Activated CD4-positive, alpha-beta memory T cell treated with anti-CD3 and anti-CD28 coated beads, Interleukin-2, amount 10 ng/mL, durations not matched to agents 7 days and 5 days (primary cell): ENCODE measurements around the gene GNS. TPM values are rescaled to one million over a fixed set of nuclear protein-coding genes. Genes with fewer than 3 reads are reported as not detected.
A peak's percentile ranks its signal among the peaks of the same experiment; 100 is the strongest.
"Not testable (repeated sequence)": the region's sequence is repeated elsewhere in the genome, so short reads cannot be mapped to it uniquely, and the experiment has no call there.

ENCODE experiments used
- CTCF ChIA-PET: fragments of 350-600 bp; sonication (Branson Sonifier 250); formaldehyde crosslinking; loops from one replicate; lab custom pipeline; 2021; ENCODE audit warnings: antibody characterized with exemption, inconsistent platforms; lab: Charles Lee
- POLR2A ChIA-PET: fragments of 350-600 bp; sonication (Branson Sonifier 250); formaldehyde crosslinking; loops from one replicate; lab custom pipeline; 2021; ENCODE audit warnings: antibody characterized with exemption; lab: Charles Lee
- DNase-seq: peaks from one replicate; pipeline ENCODE4 v3.0.0-alpha.2; 2020
- H3K27ac Mint-ChIP-seq: one replicate; pipeline ENCODE4 v1.8.0; 2021; ENCODE audit warnings: mild to moderate bottlenecking, mixed read lengths
- H3K27me3 Mint-ChIP-seq: one replicate; pipeline ENCODE4 v1.8.0; 2021; ENCODE audit warnings: mixed read lengths
- H3K36me3 Mint-ChIP-seq: one replicate; pipeline ENCODE4 v1.8.0; 2021; ENCODE audit warnings: low read depth, mixed read lengths
- H3K4me1 Mint-ChIP-seq: one replicate; pipeline ENCODE4 v1.8.0; 2021; ENCODE audit warnings: mixed read lengths
- H3K4me3 Mint-ChIP-seq: one replicate; pipeline ENCODE4 v1.8.0; 2021; ENCODE audit warnings: mild to moderate bottlenecking, mixed read lengths
- H3K9me3 Mint-ChIP-seq: one replicate; pipeline ENCODE4 v1.8.0; 2021; ENCODE audit warnings: mixed read lengths
- total RNA-seq, 2 experiments: library from RNA; stranded (reverse); gene quantifications; one replicate each; pipeline ENCODE4 v1.2.3, GENCODE V29; 2021

Gene GNS
- total RNA-seq, 2 experiments from 2014 or later: 39.0 to 40.1 TPM

DNA sequence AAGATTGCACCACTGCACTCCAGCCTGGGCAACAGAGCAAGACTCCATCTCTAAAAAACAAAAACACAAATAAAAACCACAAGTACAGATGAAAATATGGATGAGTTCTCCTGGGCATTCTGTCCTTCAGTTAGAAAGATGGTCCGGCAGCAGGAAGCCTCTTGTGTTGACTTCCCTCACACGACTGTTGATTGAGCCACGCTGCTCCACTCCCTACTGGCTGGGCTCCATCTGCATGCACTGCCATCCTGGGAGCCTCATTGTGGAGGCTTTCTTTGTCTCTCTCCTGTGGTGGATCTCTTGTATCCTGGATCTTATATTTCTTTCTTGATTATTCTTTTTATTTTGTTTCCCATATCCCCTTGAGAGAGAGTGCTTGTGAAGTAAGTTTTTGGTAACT is 34.4 kb upstream of the GNS start:
- POLR2A ChIA-PET: interaction anchor here (1.2 to 1.8 kb wide), 2 partner anchors 11 to 13 kb away, joined by 3 to 4 read pairs; no protein-coding TSS in a partner anchor
- Mint-ChIP-seq H3K27ac (no peak overlapping the region), H3K9me3 (no peaks in the 10 kb centered on the region), H3K36me3 (no peaks in the 10 kb centered on the region), H3K4me1 (no peaks in the 10 kb centered on the region), H3K4me3 (no peak overlapping the region), H3K27me3 (peaks cover 20% of the 10 kb centered on the region)
- CTCF ChIA-PET: interaction anchor here (1.6 to 1.7 kb wide), 2 partner anchors 9 to 13 kb away, joined by 4 to 6 read pairs; no protein-coding TSS in a partner anchor
- no peak for DNase-seq

DNA sequence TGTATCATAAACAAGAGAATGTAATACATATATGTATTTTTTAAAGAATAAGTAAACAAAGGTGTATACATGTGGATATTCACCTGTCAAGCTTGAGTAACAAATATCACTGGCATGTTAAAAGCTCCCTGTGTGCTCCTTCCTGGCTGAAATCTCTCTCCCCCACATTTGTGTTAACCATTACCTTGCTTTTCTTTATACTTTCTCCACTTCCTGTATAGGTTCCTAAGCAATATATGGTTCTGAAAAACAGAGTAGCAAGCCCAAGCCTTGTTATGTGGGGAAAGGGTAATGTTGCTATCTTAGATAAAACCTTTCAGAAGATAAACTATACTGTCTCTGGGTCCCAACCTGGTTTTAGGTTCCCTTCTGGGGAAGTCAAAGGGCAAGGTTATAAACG is 32.9 kb upstream of the GNS start:
- Mint-ChIP-seq H3K4me3 (no peak overlapping the region), H3K4me1 (no peaks in the 10 kb centered on the region), H3K36me3 (no peaks in the 10 kb centered on the region), H3K27me3 (peaks cover 19% of the 10 kb centered on the region), H3K9me3 (no peaks in the 10 kb centered on the region), H3K27ac (no peak overlapping the region)
- DNase-seq: no peak
- CTCF ChIA-PET: interaction anchor here (0.6 to 1.7 kb wide), 4 partner anchors 10 to 279 kb away, joined by 3 to 8 read pairs (median 5); no protein-coding TSS in a partner anchor
- POLR2A ChIA-PET: interaction anchor here (1.2 to 1.8 kb wide), 2 partner anchors 9 to 12 kb away, joined by 3 to 4 read pairs; no protein-coding TSS in a partner anchor

DNA sequence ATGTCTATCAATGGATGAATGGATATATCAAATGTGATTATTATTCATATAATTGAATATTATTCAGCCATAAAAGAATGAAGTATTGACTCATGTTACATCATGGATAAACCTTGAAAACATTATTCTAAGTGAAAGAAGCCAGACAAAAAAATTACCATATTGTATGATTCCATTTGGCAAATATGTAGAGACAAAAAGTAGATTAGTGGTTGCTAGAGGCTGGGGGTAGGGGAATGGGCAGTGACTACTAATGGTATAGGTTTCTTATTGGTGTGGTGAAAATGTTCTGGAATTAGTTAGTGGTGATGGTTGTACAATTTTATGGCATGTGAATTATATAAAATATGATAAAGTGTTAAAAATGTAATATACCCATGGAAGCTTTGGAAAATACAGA is 31.8 kb upstream of the GNS start:
- POLR2A ChIA-PET: no interaction called here
- no peak overlapping the region for H3K27ac Mint-ChIP-seq
- H3K27me3 Mint-ChIP-seq: peaks cover 18% of the 10 kb centered on the region
- no peaks in the 10 kb centered on the region for H3K36me3 Mint-ChIP-seq
- CTCF ChIA-PET: interaction anchor here (1.1 kb wide), 1 partner anchor 11 kb away, joined by 8 read pairs; no protein-coding TSS in a partner anchor
- no peak for DNase-seq
- H3K9me3 Mint-ChIP-seq: no peaks in the 10 kb centered on the region
- H3K4me1 Mint-ChIP-seq: no peaks in the 10 kb centered on the region
- H3K4me3 Mint-ChIP-seq: no peak overlapping the region

DNA sequence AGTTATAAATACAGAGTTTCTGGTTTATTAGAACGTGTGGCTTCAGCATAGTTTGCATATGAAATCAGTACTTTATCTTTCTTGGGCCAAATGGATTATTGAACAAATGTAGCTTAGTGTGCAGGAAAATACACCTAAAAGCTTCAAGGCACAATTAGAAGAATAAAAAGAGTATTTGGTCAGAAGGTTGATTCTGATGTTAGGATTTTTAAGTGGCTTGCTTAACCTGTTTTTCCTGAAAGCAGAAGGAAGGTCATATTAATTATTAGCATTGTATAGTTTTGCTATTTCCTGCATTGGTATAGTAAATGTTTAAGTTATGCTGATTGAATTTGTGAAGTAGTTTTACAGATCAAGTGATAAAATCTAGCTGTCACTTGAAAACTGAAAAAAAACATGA is 31.0 kb upstream of the GNS start:
- ChIA-PET CTCF (interaction anchor here (0.7 kb wide), 1 partner anchor 16 kb away, joined by 3 read pairs; no protein-coding TSS in a partner anchor), POLR2A (no interaction called here)
- Mint-ChIP-seq H3K27ac (no peak overlapping the region), H3K4me1 (no peaks in the 10 kb centered on the region), H3K9me3 (no peaks in the 10 kb centered on the region), H3K36me3 (no peaks in the 10 kb centered on the region), H3K27me3 (peaks cover 18% of the 10 kb centered on the region), H3K4me3 (no peak overlapping the region)
- DNase-seq: no peak

DNA sequence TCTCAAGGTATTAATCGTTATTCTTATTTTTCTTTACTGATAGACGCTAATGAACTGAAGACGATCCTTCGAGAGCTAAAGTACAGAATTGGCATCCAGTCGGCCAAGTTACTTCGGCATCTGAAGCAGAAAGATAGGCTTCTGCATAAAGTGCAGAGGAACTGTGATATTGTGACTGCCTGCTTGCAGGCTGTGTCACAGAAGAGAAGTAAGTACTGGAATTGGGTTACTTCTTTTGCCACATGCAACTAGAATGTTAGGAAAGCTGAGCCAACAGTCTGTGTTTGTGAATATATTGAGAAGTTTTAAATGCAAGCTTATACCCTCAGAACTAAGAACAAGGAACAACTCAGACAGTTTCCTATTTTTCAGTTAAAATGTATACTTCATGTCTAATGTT is 26.6 kb upstream of the GNS start:
- peaks cover 12% of the 10 kb centered on the region for H3K4me1 Mint-ChIP-seq
- peaks cover 43% of the 10 kb centered on the region for H3K27me3 Mint-ChIP-seq
- CTCF ChIA-PET: interaction anchor here (1.2 to 2.0 kb wide), 2 partner anchors 10 to 16 kb away, joined by 5 to 16 read pairs; no protein-coding TSS in a partner anchor
- no peaks in the 10 kb centered on the region for H3K9me3 Mint-ChIP-seq
- no peak overlapping the region for H3K27ac Mint-ChIP-seq
- H3K4me3 Mint-ChIP-seq: no peak overlapping the region
- no peak for DNase-seq
- H3K36me3 Mint-ChIP-seq: no peaks in the 10 kb centered on the region
- POLR2A ChIA-PET: interaction anchor here (1.0 kb wide), 1 partner anchor 9 kb away, joined by 3 read pairs; no protein-coding TSS in a partner anchor

DNA sequence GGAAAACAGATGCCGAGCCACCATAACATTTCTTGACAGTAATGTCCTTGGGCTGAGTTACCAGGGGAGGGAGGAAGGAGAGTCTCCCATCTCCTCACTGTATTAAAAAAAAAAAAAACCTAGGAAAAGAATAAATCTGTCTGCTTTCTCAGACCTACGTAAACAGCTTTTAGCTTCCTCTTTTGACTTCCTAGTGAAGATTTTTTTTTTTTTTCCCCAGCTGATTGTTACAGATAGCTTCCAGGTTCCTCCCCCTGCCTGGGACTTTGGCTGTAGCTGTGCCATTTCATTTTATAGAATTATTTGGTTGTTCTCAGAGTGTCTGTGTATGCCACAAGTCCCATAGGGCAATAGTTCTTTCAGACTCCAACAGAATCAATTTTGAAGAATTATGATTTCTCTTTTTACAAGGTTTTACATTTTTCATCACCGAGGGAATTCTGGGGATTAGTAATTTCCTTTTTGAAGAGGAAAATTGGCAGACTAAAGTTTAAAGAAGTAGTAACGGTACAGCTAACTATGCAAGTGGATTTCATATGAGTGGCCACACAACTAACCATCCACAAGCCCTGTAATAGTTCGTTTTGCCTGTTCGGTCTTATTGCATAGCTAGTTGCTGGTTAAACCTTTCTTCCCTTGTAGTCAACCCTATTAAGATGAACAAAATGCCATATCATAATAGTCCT is 23.1 kb upstream of the GNS start:
- Mint-ChIP-seq H3K27ac (no peak overlapping the region), H3K4me3 (no peak overlapping the region), H3K36me3 (no peaks in the 10 kb centered on the region), H3K4me1 (peaks cover 17% of the 10 kb centered on the region), H3K27me3 (peaks cover 60% of the 10 kb centered on the region), H3K9me3 (no peaks in the 10 kb centered on the region)
- CTCF ChIA-PET: interaction anchor here (1.3 to 1.8 kb wide), 3 partner anchors 14 to 233 kb away, joined by 4 to 10 read pairs (median 5); no protein-coding TSS in a partner anchor
- POLR2A ChIA-PET: interaction anchor here (0.6 to 1.4 kb wide), 2 partner anchors 11 to 273 kb away, joined by 4 read pairs; no protein-coding TSS in a partner anchor
- no peak for DNase-seq

DNA sequence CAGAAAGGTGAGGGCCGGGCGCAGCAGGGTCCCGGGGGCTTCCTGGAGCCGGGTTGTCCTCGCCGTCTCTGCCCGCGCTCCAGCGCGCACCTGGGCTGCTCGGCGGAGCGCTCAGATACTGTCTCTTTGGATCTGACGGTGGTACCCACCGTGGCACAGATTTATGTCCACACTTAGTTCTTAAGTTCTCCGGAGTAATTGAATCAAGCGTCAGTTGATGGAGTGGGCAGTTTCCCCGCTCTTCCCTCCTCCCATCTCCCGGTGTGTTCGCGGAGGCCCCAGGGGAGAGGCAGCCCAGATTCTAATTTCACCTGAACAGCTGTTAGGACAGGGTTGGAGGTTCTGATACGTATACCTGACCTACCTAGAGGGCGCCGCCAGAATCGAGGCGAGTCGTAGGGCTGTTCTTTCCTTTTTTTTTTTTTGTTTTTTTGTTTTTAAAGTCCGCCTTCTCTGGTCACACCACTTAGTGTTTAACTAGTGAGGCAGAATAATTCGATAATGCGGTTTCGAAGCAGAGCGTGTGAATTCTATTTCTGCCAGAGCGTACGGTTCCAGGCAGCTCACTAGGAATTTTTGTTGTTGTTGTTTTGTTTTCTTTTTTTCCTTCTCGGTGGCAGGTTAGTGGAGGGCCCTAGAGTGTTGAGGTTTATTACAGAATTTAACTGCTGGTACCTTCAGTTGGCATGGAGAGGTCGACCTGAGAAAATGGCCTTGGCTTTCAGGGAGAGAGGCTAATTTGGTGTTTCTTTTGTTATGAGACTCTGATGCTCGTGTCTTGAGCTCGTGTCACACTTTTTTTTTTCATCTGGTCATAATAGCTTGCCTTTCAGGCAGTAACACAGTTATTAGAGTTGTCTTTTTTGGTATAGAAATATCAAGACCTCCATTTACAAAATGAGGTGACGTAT is 22.3 kb upstream of the GNS start:
- Mint-ChIP-seq H3K9me3 (no peaks in the 10 kb centered on the region), H3K4me3 (peak overlapping the region; percentile 65), H3K27ac (no peak overlapping the region), H3K4me1 (peaks cover 17% of the 10 kb centered on the region), H3K36me3 (no peaks in the 10 kb centered on the region), H3K27me3 (peaks cover 68% of the 10 kb centered on the region)
- ChIA-PET POLR2A (interaction anchor here (0.6 to 1.2 kb wide), 3 partner anchors 27 to 272 kb away, joined by 3 to 4 read pairs (median 3); no protein-coding TSS in a partner anchor), CTCF (interaction anchor here (1.5 to 2.0 kb wide), 4 partner anchors 11 to 20 kb away, joined by 4 to 12 read pairs (median 7); no protein-coding TSS in a partner anchor)
- DNase-seq: no peak

DNA sequence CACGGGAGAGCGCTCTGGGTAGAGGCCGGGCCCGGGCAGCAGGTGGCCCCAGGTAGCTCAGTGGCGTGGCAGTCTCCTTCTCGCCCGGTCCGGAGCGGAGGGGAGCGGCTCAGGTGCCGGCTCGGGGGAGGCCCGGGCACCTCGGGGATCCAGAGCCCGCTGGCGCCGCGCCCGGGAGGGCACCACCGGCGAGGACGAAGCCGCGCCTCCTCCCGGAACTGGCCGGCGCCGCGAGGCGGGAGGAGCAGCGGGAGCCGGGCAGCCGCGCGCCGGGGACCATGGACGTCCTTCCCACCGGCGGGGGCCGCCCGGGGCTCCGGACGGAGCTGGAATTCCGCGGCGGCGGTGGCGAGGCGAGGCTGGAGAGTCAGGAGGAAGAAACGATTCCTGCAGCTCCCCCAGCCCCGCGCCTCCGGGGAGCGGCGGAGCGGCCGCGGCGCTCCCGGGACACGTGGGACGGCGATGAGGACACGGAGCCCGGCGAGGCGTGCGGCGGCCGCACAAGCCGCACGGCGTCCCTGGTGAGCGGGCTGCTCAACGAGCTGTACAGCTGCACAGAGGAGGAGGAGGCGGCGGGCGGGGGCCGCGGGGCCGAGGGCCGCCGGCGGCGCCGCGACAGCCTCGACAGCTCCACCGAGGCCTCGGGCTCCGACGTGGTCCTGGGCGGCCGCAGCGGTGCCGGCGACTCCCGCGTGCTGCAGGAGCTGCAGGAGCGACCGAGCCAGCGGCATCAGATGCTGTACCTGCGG is 21.5 kb upstream of the GNS start:
- CTCF ChIA-PET: interaction anchor here (0.5 to 2.0 kb wide), 4 partner anchors 12 to 522 kb away, joined by 4 to 12 read pairs (median 4); no protein-coding TSS in a partner anchor
- POLR2A ChIA-PET: interaction anchor here (0.8 to 1.2 kb wide), 3 partner anchors 12 to 109 kb away, joined by 3 read pairs; no protein-coding TSS in a partner anchor
- Mint-ChIP-seq H3K27ac (no peak overlapping the region), H3K4me3 (peak overlapping the region; percentile 46), H3K36me3 (peaks cover 4% of the 10 kb centered on the region), H3K9me3 (peaks cover 4% of the 10 kb centered on the region), H3K4me1 (peaks cover 17% of the 10 kb centered on the region), H3K27me3 (peaks cover 77% of the 10 kb centered on the region)
- no peak for DNase-seq

DNA sequence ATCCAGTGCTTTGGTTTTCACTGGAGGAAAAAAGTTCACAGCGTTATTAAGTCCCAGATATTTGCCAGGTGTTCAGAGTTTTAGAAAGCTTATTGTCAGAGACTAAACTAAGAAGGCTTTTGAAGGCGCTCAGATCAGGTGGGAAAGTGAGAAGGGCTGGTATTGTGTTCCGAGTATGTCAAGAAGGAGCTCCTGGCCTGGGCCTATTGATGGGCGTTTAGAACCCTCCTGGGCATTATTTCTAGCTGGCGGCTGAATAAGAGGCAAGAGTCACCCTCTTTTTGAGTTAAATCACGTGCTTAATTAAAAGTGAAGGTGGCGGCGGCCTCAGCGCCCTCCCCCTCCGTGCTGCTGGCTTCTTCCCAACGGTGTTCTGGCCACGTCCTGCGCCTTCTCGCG is 20.9 kb upstream of the GNS start:
- ChIA-PET POLR2A (interaction anchor here (0.8 to 1.2 kb wide), 2 partner anchors 13 to 26 kb away, joined by 3 read pairs; no protein-coding TSS in a partner anchor), CTCF (interaction anchor here (0.6 to 2.0 kb wide), 3 partner anchors 13 to 323 kb away, joined by 4 to 12 read pairs (median 4); no protein-coding TSS in a partner anchor)
- H3K27ac Mint-ChIP-seq: no peak overlapping the region
- no peak for DNase-seq
- H3K4me1 Mint-ChIP-seq: peaks cover 17% of the 10 kb centered on the region
- H3K27me3 Mint-ChIP-seq: peaks cover 82% of the 10 kb centered on the region
- H3K9me3 Mint-ChIP-seq: peaks cover 10% of the 10 kb centered on the region
- peak overlapping the region; percentile 46 for H3K4me3 Mint-ChIP-seq
- peaks cover 10% of the 10 kb centered on the region for H3K36me3 Mint-ChIP-seq

DNA sequence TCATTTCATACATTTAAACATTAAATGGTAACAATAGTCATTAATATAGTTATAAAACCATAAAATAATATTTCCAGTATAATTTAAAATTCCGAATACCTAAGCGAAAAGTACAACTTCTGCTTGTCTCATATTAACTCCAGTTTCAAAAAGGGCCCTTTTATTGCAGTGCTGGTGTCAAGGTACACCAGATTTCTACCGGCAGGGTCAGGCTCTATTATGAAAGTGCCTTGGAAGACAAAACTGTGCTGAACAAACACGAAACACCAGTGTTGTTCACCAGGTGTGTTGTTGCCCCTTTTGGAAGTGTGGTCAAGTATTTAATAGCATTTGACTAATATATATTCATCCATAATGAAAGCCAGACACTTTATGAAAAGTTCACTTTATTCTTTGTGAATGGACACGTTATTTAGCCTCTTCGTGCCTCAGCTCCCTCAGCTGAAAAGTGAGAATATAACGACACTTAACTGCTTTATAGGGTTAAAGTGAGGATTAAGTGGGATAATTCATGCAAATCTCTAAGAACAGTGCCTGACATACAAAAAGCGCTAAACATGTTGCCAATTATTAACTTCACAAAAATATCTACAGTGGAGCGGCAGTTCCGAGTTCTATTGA is 20.3 kb upstream of the GNS start:
- POLR2A ChIA-PET: no interaction called here
- Mint-ChIP-seq H3K4me3 (peak overlapping the region; percentile 46), H3K9me3 (peaks cover 12% of the 10 kb centered on the region), H3K4me1 (peaks cover 17% of the 10 kb centered on the region), H3K36me3 (peaks cover 12% of the 10 kb centered on the region), H3K27me3 (peaks cover 82% of the 10 kb centered on the region), H3K27ac (no peak overlapping the region)
- CTCF ChIA-PET: interaction anchor here (0.6 to 2.0 kb wide), 3 partner anchors 13 to 323 kb away, joined by 4 to 12 read pairs (median 4); no protein-coding TSS in a partner anchor
- DNase-seq: no peak

DNA sequence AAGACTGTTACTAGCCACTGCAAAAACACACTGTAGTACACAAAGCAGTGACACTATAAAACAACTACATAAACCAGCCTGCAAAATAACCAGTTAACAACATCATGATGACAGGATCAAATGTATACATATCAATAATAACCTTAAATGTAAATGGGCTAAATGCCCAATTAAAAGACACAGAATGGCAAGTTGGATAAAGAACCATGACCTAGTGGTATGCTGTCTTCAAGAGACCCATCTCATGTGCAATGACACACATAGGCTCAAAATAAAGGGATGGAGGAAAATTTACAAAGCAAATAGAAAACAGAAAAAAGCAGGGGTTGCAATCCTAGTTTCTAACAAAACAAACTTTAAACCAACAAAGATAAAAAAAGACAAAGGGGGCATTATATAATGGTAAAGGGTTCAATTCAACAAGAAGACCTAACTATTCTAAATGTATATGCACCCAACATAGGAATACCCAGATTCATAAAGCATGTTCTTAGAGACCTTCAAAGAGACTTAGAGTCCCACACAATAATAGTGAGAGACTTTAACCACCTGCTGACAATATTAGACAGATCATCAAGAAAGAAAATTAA is 16.0 kb upstream of the GNS start:
- H3K27ac Mint-ChIP-seq, DNase-seq, H3K4me3 Mint-ChIP-seq, CTCF ChIA-PET, POLR2A ChIA-PET, H3K4me1 Mint-ChIP-seq: not testable (repeated sequence)
- H3K36me3 Mint-ChIP-seq: peaks cover 18% of the 10 kb centered on the region
- peaks cover 21% of the 10 kb centered on the region for H3K9me3 Mint-ChIP-seq
- H3K27me3 Mint-ChIP-seq: peaks cover 66% of the 10 kb centered on the region
